Activated CD8-positive, alpha-beta T cell treated with anti-CD3 and anti-CD28 coated beads for 36 hours (primary cell): ENCODE measurements around the gene STEEP1. TPM values are rescaled to one million over a fixed set of nuclear protein-coding genes. Genes with fewer than 3 reads are reported as not detected.
A peak's percentile ranks its signal among the peaks of the same experiment; 100 is the strongest.

Experiments used
- ATAC-seq: fragments of 200-7000 bp; cut with Tn5 transposase; one replicate; pipeline ENCODE4 v1.10.0; 2021; ENCODE audit warnings: mild to moderate bottlenecking, moderate library complexity
- CTCF ChIA-PET: fragments of 350-600 bp; sonication (Branson Sonifier 250); formaldehyde crosslinking; loops from one replicate; lab custom pipeline; 2021; ENCODE audit warnings: antibody characterized with exemption; lab: Charles Lee
- POLR2A ChIA-PET: fragments of 350-600 bp; sonication (Branson Sonifier 250); formaldehyde crosslinking; loops from one replicate; lab custom pipeline; 2021; ENCODE audit warnings: antibody characterized with exemption; lab: Charles Lee
- DNase-seq: peaks from one replicate; pipeline ENCODE4 v3.0.0-alpha.2; 2020
- H3K27ac Mint-ChIP-seq: one replicate; pipeline ENCODE4 v1.8.0; 2021; ENCODE audit warnings: mild to moderate bottlenecking, mixed read lengths
- H3K27me3 Mint-ChIP-seq: one replicate; pipeline ENCODE4 v1.8.0; 2021; ENCODE audit warnings: mixed read lengths
- H3K36me3 Mint-ChIP-seq: one replicate; pipeline ENCODE4 v1.8.0; 2021; ENCODE audit warnings: low read depth, mixed read lengths
- H3K4me1 Mint-ChIP-seq: one replicate; pipeline ENCODE4 v1.8.0; 2021; ENCODE audit warnings: low read depth, mixed read lengths
- H3K4me3 Mint-ChIP-seq: one replicate; pipeline ENCODE4 v1.8.0; 2021; ENCODE audit warnings: mild to moderate bottlenecking, moderate library complexity, mixed read lengths
- H3K9me3 Mint-ChIP-seq: one replicate; pipeline ENCODE4 v1.8.0; 2021; ENCODE audit warnings: mixed read lengths
- intact Hi-C: fragments of 100-400 bp; cut with micrococcal nuclease; formaldehyde crosslinking; loops from one replicate; pipeline ENCODE4 v1.10.0; 2022
- total RNA-seq, 2 experiments: library from RNA; stranded (reverse); gene quantifications; one replicate each; pipeline ENCODE4 v1.2.3, GENCODE V29; 2021
- TF ChIP-seq, protein P1 (sequence below): fragments of 200-600 bp; IDR thresholded peaks from one replicate; pipeline ENCODE4 v1.8.0; 2022; ENCODE audit warnings: antibody characterized with exemption, mild to moderate bottlenecking

The STEEP1 gene
- total RNA-seq: 10 to 100 TPM; 18.2 to 19.2 TPM

DNA sequence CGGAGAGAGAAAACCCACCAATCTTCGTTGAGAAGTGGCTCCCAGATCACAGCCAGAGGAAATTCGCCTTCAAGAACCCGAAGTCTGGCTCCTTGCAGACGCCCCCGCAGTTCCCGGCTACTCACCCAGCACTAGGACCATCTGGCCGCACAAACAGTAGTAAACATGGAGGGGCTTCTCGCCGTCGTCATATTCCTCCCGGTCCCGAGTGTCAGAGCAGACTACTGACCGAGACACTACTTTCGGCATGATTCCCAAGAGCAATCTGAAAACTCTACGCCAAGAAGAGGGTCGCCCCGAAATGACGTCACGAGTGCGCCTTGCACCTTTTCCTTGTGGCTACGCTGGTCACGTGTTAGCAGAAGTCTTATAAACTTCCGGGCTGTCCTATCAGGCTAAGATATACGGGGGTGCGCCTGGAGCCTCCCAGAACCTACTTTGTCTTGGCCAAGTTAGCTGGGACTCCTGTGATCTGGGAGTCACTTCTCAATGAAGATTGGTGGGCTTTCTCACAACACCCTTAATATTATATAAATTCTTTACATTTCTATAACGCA is at the start of gene STEEP1:
Gene STEEP1, minus strand, starts transcription at position 303 of the 557 bp plus-strand sequence. Its CDS starts 54 bp downstream, at position 249.
- H3K9me3 Mint-ChIP-seq: no peaks in the 10 kb centered on the region
- intact Hi-C loops: no loop called here
- peak within 1 kb of the TSS; percentile 92 for H3K4me3 Mint-ChIP-seq

DNA sequence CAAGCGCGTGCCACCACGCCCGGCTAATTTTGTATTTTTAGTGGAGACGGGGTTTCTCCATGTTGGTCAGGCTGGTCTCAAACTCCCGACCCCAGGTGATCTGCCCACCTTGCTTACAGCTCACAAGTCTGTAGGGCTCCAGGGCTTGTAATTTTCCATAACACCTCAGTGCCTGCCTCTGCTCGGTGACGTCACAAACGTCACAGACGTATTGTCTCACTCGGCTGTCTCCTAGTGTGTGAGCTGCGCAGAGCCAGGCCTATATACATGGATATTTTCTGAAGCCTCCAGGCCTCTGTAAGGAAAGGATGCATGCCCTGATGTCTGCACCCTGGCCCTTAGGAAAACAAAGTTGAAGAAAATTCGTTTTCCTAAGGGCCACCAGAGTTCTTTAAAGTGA is 49.6 kb upstream of the STEEP1 start:
- POLR2A ChIA-PET: no interaction called here
- TF ChIP-seq, protein P1, sequence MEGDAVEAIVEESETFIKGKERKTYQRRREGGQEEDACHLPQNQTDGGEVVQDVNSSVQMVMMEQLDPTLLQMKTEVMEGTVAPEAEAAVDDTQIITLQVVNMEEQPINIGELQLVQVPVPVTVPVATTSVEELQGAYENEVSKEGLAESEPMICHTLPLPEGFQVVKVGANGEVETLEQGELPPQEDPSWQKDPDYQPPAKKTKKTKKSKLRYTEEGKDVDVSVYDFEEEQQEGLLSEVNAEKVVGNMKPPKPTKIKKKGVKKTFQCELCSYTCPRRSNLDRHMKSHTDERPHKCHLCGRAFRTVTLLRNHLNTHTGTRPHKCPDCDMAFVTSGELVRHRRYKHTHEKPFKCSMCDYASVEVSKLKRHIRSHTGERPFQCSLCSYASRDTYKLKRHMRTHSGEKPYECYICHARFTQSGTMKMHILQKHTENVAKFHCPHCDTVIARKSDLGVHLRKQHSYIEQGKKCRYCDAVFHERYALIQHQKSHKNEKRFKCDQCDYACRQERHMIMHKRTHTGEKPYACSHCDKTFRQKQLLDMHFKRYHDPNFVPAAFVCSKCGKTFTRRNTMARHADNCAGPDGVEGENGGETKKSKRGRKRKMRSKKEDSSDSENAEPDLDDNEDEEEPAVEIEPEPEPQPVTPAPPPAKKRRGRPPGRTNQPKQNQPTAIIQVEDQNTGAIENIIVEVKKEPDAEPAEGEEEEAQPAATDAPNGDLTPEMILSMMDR: no peak
- peaks cover 6% of the 10 kb centered on the region for H3K4me1 Mint-ChIP-seq
- no peaks in the 10 kb centered on the region for H3K27me3 Mint-ChIP-seq
- H3K27ac Mint-ChIP-seq: no peak overlapping the region
- no peaks in the 10 kb centered on the region for H3K9me3 Mint-ChIP-seq
- intact Hi-C loops: no loop called here
- no peak for ATAC-seq
- CTCF ChIA-PET: interaction anchor here (1.7 kb wide), 1 partner anchor 99 kb away, joined by 4 read pairs; no protein-coding TSS in a partner anchor
- H3K4me3 Mint-ChIP-seq: no peak overlapping the region
- peaks cover 6% of the 10 kb centered on the region for H3K36me3 Mint-ChIP-seq
- DNase-seq: no peak

More for the DNA sequence above, at the start of gene STEEP1:
- DNase-seq (peak; percentile 95), ATAC-seq (peak; percentile 96)
- ChIA-PET POLR2A (interaction anchor here (1.0 to 1.7 kb wide), 4 partner anchors 8 to 41 kb away, joined by 3 to 7 read pairs (median 3); partner anchors contain the start of genes NKRF and UBE2A), CTCF (no interaction called here)
- Mint-ChIP-seq H3K36me3 (peaks cover under 1% of the 10 kb centered on the region), H3K27ac (peak within 1 kb of the TSS; percentile 92), H3K4me1 (peaks cover 18% of the 10 kb centered on the region), H3K27me3 (no peaks in the 10 kb centered on the region)
- TF ChIP-seq, protein P1: no peak

GRCh38 chrX:119607018-119607389 is 41.8 kb upstream of the STEEP1 start:
- Mint-ChIP-seq H3K27ac (peak overlapping the region; percentile 95), H3K4me3 (peak overlapping the region; percentile 88), H3K36me3 (peaks cover 16% of the 10 kb centered on the region), H3K4me1 (peaks cover 29% of the 10 kb centered on the region), H3K27me3 (no peaks in the 10 kb centered on the region), H3K9me3 (no peaks in the 10 kb centered on the region)
- DNase-seq (no peak), ATAC-seq (no peak)
- ChIA-PET CTCF (interaction anchor here (1.1 to 1.9 kb wide), 3 partner anchors 12 to 147 kb away, joined by 4 to 5 read pairs (median 5); no protein-coding TSS in a partner anchor), POLR2A (interaction anchor here (1.6 to 3.5 kb wide), 5 partner anchors 10 to 184 kb away, joined by 4 to 11 read pairs (median 6); partner anchors contain the start of genes RPL39 and UBE2A)
- TF ChIP-seq, protein P1: no peak
- intact Hi-C loops: loop anchor here (10.0 kb wide), 2 partner anchors 92 to 148 kb away; partner anchors contain the start of gene SOWAHD

GRCh38 chrX:119606280-119607017 is 41.2 kb upstream of the STEEP1 start, which contains the start of gene NKRF:
NKRF (minus strand) TSS chrX:119606424.
- CTCF ChIA-PET: interaction anchor here (1.1 to 1.9 kb wide), 4 partner anchors 13 to 147 kb away, joined by 4 to 5 read pairs (median 5); partner anchors contain the start of gene SEPTIN6
- Mint-ChIP-seq H3K27me3 (no peaks in the 10 kb centered on the region), H3K9me3 (no peaks in the 10 kb centered on the region), H3K4me3 (peak within 1 kb of the TSS; percentile 88), H3K4me1 (peaks cover 33% of the 10 kb centered on the region), H3K36me3 (peaks cover 19% of the 10 kb centered on the region), H3K27ac (peak within 1 kb of the TSS; percentile 95)
- peak; percentile 93 for DNase-seq
- intact Hi-C loops: loop anchor here (10.0 kb wide), 2 partner anchors 92 to 148 kb away; partner anchors contain the start of gene SOWAHD
- TF ChIP-seq, protein P1: no peak
- peak; percentile 80 for ATAC-seq
- POLR2A ChIA-PET: interaction anchor here (0.7 to 3.5 kb wide), 12 partner anchors 10 to 185 kb away, joined by 3 to 11 read pairs (median 4); partner anchors contain the start of genes RPL39, STEEP1 and UBE2A
